ENCODE measurements around the gene TMEM138. TPM values are rescaled to one million over a fixed set of nuclear protein-coding genes. Genes with fewer than 3 reads are reported as not detected.

Gene TMEM138
- total and polyA plus RNA-seq, 2 of the 13 experiments (the other 11 are each of a cell fraction or from before 2014, with no cell fraction given) = 43.5 to 61.0 TPM

- TF ChIP-seq ZNF782 (CRISPR knock-in tag; IDR thresholded peaks at IDR 0.05; ENCODE audit: borderline replicate concordance) (no peak), ATF7-NPFF (CRISPR knock-in tag; IDR thresholded peaks at IDR 0.05; ENCODE audit: low read depth) (no peak), SMAD1 (CRISPR knock-in tag; IDR thresholded peaks at IDR 0.05; ENCODE audit: borderline replicate concordance, low read depth) (no peak), RFX5 (IDR thresholded peaks at IDR 0.05; ENCODE audit: low read depth, low read length) (no peak), ARID4A (CRISPR knock-in tag; IDR thresholded peaks at IDR 0.05; ENCODE audit: borderline replicate concordance) (peak; percentile 72), ZNF569 (CRISPR knock-in tag; IDR thresholded peaks at IDR 0.05; ENCODE audit: borderline replicate concordance) (no peak), MEF2D (CRISPR knock-in tag; IDR thresholded peaks at IDR 0.05) (peak; percentile 70; the same call in 1 of the 2 replicates), RFXAP (CRISPR knock-in tag; IDR thresholded peaks at IDR 0.05; ENCODE audit: borderline replicate concordance) (no peak), POLR2G (IDR thresholded peaks at IDR 0.05; ENCODE audit: low read depth, low read length) (peak; percentile 72), ZNF672 (CRISPR knock-in tag; IDR thresholded peaks at IDR 0.05) (no peak), ELF4 (CRISPR knock-in tag; IDR thresholded peaks at IDR 0.05; ENCODE audit: borderline replicate concordance) (no peak), XRCC5 (optimal IDR thresholded peaks at IDR 0.05; ENCODE audit: low read length) (peak; percentile 33), MXD1 (CRISPR knock-in tag; IDR thresholded peaks at IDR 0.05) (no peak), ZBED4 (CRISPR knock-in tag; IDR thresholded peaks at IDR 0.05; ENCODE audit: borderline replicate concordance) (0 out of 2 replicates have a peak, but pooled peaks have one; percentile 19), PBX3 (CRISPR knock-in tag; IDR thresholded peaks at IDR 0.05; ENCODE audit: borderline replicate concordance) (no peak), ZNF296 (CRISPR knock-in tag; conservative IDR thresholded peaks at IDR 0.05) (no peak), ZMAT5 (CRISPR knock-in tag; IDR thresholded peaks at IDR 0.05; ENCODE audit: borderline replicate concordance, low read depth) (no peak; the same call in 1 of the 2 replicates)
Observed at GRCh38 chr11:61334434-61335354, 27.5 kb upstream of the TMEM138 start (continued).
